ENCODE measurements around the gene SEZ6L2. TPM values are rescaled to one million over a fixed set of nuclear protein-coding genes. Genes with fewer than 3 reads are reported as not detected.

SEZ6L2 gene
- polyA plus RNA-seq, 2 donors: 0.35 to 0.45 TPM

GRCh38 chr16:29903590-29903989 is 4.2 kb upstream of the SEZ6L2 start:
- Histone ChIP-seq H3K36me3 (ENCODE audit: control insufficient read depth in 2 of 2, insufficient read depth in 2 of 2, low read length in 1 of 2) (no peaks in the 10 kb centered on the region), H3K4me3 (ENCODE audit: low read depth in 1 of 2, low read length in 2 of 2) (no peak overlapping the region), H3K9me3 (ENCODE audit: control insufficient read depth in 2 of 2, insufficient read depth in 1 of 2, low read depth in 1 of 2, low read length in 1 of 2) (no peaks in the 10 kb centered on the region), H3K27me3 (ENCODE audit: control insufficient read depth in 1 of 2, insufficient read depth in 2 of 2, low read length in 2 of 2) (no peaks in the 10 kb centered on the region), H3K4me1 (ENCODE audit: control insufficient read depth in 2 of 2, insufficient read depth in 2 of 2, low read length in 1 of 2) (peaks cover 7% of the 10 kb centered on the region in 2 donors), H3K27ac (ENCODE audit: low read depth in 2 of 2, low read length in 1 of 2) (no peak overlapping the region)
- 68 to 71% methylated on average over 4 of the region's 4 CpGs for WGBS, 2 donors

GRCh38 chr16:29901607-29901945 is 2.2 kb upstream of the SEZ6L2 start:
- Histone ChIP-seq H3K4me3 (ENCODE audit: low read depth in 1 of 2, low read length in 2 of 2) (no peak overlapping the region), H3K27me3 (ENCODE audit: control insufficient read depth in 1 of 2, insufficient read depth in 2 of 2, low read length in 2 of 2) (peaks cover 0 to 8% of the 10 kb centered on the region in 2 donors), H3K9me3 (ENCODE audit: control insufficient read depth in 2 of 2, insufficient read depth in 1 of 2, low read depth in 1 of 2, low read length in 1 of 2) (no peaks in the 10 kb centered on the region), H3K27ac (ENCODE audit: low read depth in 2 of 2, low read length in 1 of 2) (no peak overlapping the region), H3K36me3 (ENCODE audit: control insufficient read depth in 2 of 2, insufficient read depth in 2 of 2, low read length in 1 of 2) (no peaks in the 10 kb centered on the region), H3K4me1 (ENCODE audit: control insufficient read depth in 2 of 2, insufficient read depth in 2 of 2, low read length in 1 of 2) (peaks cover 7% of the 10 kb centered on the region in 2 donors)
- WGBS, 2 donors: 85 to 87% methylated on average over 19 of the region's 19 CpGs

- Histone ChIP-seq H3K4me3 (ENCODE audit: low read depth in 1 of 2, low read length in 2 of 2) (no peak overlapping the region), H3K36me3 (ENCODE audit: control insufficient read depth in 2 of 2, insufficient read depth in 2 of 2, low read length in 1 of 2) (no peaks in the 10 kb centered on the region), H3K27me3 (ENCODE audit: control insufficient read depth in 1 of 2, insufficient read depth in 2 of 2, low read length in 2 of 2) (peaks cover 0 to 8% of the 10 kb centered on the region in 2 donors), H3K27ac (ENCODE audit: low read depth in 2 of 2, low read length in 1 of 2) (no peak overlapping the region), H3K9me3 (ENCODE audit: control insufficient read depth in 2 of 2, insufficient read depth in 1 of 2, low read depth in 1 of 2, low read length in 1 of 2) (no peaks in the 10 kb centered on the region), H3K4me1 (ENCODE audit: control insufficient read depth in 2 of 2, insufficient read depth in 2 of 2, low read length in 1 of 2) (peaks cover 7% of the 10 kb centered on the region in 2 donors)
- WGBS, 2 donors: 55 to 56% methylated on average over 29 to 31 of the region's 31 CpGs
Observed at GRCh38 chr16:29900888-29901606, 1.7 kb upstream of the SEZ6L2 start.

GRCh38 chr16:29900102-29900887 is 945 bp upstream of the SEZ6L2 start, which contains the start of gene ASPHD1:
TSS of gene ASPHD1 (plus strand) at chr16:29900488. CDS start at chr16:29900972, 484 bp downstream.
- H3K36me3 ChIP-seq (ENCODE audit: control insufficient read depth in 2 of 2, insufficient read depth in 2 of 2, low read length in 1 of 2): no peaks in the 10 kb centered on the region
- no peak within 1 kb of the TSS for H3K27ac ChIP-seq (ENCODE audit: low read depth in 2 of 2, low read length in 1 of 2)
- 1% methylated on average over 59 to 67 of the region's 67 CpGs for WGBS, 2 donors
- peaks cover 0 to 8% of the 10 kb centered on the region in 2 donors for H3K27me3 ChIP-seq (ENCODE audit: control insufficient read depth in 1 of 2, insufficient read depth in 2 of 2, low read length in 2 of 2)
- peak within 1 kb of the TSS; percentile 48 to 51 for H3K4me3 ChIP-seq (ENCODE audit: low read depth in 1 of 2, low read length in 2 of 2)
- no peaks in the 10 kb centered on the region for H3K9me3 ChIP-seq (ENCODE audit: control insufficient read depth in 2 of 2, insufficient read depth in 1 of 2, low read depth in 1 of 2, low read length in 1 of 2)
- H3K4me1 ChIP-seq (ENCODE audit: control insufficient read depth in 2 of 2, insufficient read depth in 2 of 2, low read length in 1 of 2): peaks cover 7% of the 10 kb centered on the region in 2 donors

GRCh38 chr16:29898804-29899515 is 390 bp downstream of the SEZ6L2 start:
- Histone ChIP-seq H3K36me3 (ENCODE audit: control insufficient read depth in 2 of 2, insufficient read depth in 2 of 2, low read length in 1 of 2) (no peaks in the 10 kb centered on the region), H3K4me3 (ENCODE audit: low read depth in 1 of 2, low read length in 2 of 2) (peak overlapping the region in 1 of 2 donors; percentile 23), H3K9me3 (ENCODE audit: control insufficient read depth in 2 of 2, insufficient read depth in 1 of 2, low read depth in 1 of 2, low read length in 1 of 2) (no peaks in the 10 kb centered on the region), H3K27me3 (ENCODE audit: control insufficient read depth in 1 of 2, insufficient read depth in 2 of 2, low read length in 2 of 2) (peaks cover 0 to 8% of the 10 kb centered on the region in 2 donors), H3K4me1 (ENCODE audit: control insufficient read depth in 2 of 2, insufficient read depth in 2 of 2, low read length in 1 of 2) (peaks cover 7% of the 10 kb centered on the region in 2 donors), H3K27ac (ENCODE audit: low read depth in 2 of 2, low read length in 1 of 2) (no peak overlapping the region)
- 2% methylated on average over 25 of the region's 25 CpGs for WGBS, 2 donors

GRCh38 chr16:29898135-29898803 is 1.1 kb downstream of the SEZ6L2 start:
- Histone ChIP-seq H3K9me3 (ENCODE audit: control insufficient read depth in 2 of 2, insufficient read depth in 1 of 2, low read depth in 1 of 2, low read length in 1 of 2) (no peaks in the 10 kb centered on the region), H3K27ac (ENCODE audit: low read depth in 2 of 2, low read length in 1 of 2) (no peak overlapping the region), H3K27me3 (ENCODE audit: control insufficient read depth in 1 of 2, insufficient read depth in 2 of 2, low read length in 2 of 2) (peaks cover 0 to 8% of the 10 kb centered on the region in 2 donors), H3K4me3 (ENCODE audit: low read depth in 1 of 2, low read length in 2 of 2) (no peak overlapping the region), H3K36me3 (ENCODE audit: control insufficient read depth in 2 of 2, insufficient read depth in 2 of 2, low read length in 1 of 2) (no peaks in the 10 kb centered on the region), H3K4me1 (ENCODE audit: control insufficient read depth in 2 of 2, insufficient read depth in 2 of 2, low read length in 1 of 2) (peaks cover 7% of the 10 kb centered on the region in 2 donors)
- 17 to 18% methylated on average over 9 of the region's 9 CpGs for WGBS, 2 donors

- Histone ChIP-seq H3K36me3 (ENCODE audit: control insufficient read depth in 2 of 2, insufficient read depth in 2 of 2, low read length in 1 of 2) (no peaks in the 10 kb centered on the region), H3K4me3 (ENCODE audit: low read depth in 1 of 2, low read length in 2 of 2) (no peak overlapping the region), H3K9me3 (ENCODE audit: control insufficient read depth in 2 of 2, insufficient read depth in 1 of 2, low read depth in 1 of 2, low read length in 1 of 2) (no peaks in the 10 kb centered on the region), H3K27me3 (ENCODE audit: control insufficient read depth in 1 of 2, insufficient read depth in 2 of 2, low read length in 2 of 2) (peaks cover 0 to 8% of the 10 kb centered on the region in 2 donors), H3K4me1 (ENCODE audit: control insufficient read depth in 2 of 2, insufficient read depth in 2 of 2, low read length in 1 of 2) (peaks cover 7% of the 10 kb centered on the region in 2 donors), H3K27ac (ENCODE audit: low read depth in 2 of 2, low read length in 1 of 2) (no peak overlapping the region)
- 65 to 76% methylated on average over 4 of the region's 4 CpGs for WGBS, 2 donors
Observed at GRCh38 chr16:29897333-29897732, 2.0 kb downstream of the SEZ6L2 start.

GRCh38 chr16:29896841-29897240 is 2.5 kb downstream of the SEZ6L2 start:
- H3K4me1 ChIP-seq (ENCODE audit: control insufficient read depth in 2 of 2, insufficient read depth in 2 of 2, low read length in 1 of 2): peaks cover 7% of the 10 kb centered on the region in 2 donors
- H3K36me3 ChIP-seq (ENCODE audit: control insufficient read depth in 2 of 2, insufficient read depth in 2 of 2, low read length in 1 of 2): no peaks in the 10 kb centered on the region
- no peak overlapping the region for H3K4me3 ChIP-seq (ENCODE audit: low read depth in 1 of 2, low read length in 2 of 2)
- H3K27ac ChIP-seq (ENCODE audit: low read depth in 2 of 2, low read length in 1 of 2): no peak overlapping the region
- no peaks in the 10 kb centered on the region for H3K9me3 ChIP-seq (ENCODE audit: control insufficient read depth in 2 of 2, insufficient read depth in 1 of 2, low read depth in 1 of 2, low read length in 1 of 2)
- peaks cover 0 to 8% of the 10 kb centered on the region in 2 donors for H3K27me3 ChIP-seq (ENCODE audit: control insufficient read depth in 1 of 2, insufficient read depth in 2 of 2, low read length in 2 of 2)
- 49 to 57% methylated on average over 13 to 15 of the region's 15 CpGs for WGBS, 2 donors

- Histone ChIP-seq H3K27ac (ENCODE audit: low read depth in 2 of 2, low read length in 1 of 2) (no peak overlapping the region), H3K4me3 (ENCODE audit: low read depth in 1 of 2, low read length in 2 of 2) (no peak overlapping the region), H3K9me3 (ENCODE audit: control insufficient read depth in 2 of 2, insufficient read depth in 1 of 2, low read depth in 1 of 2, low read length in 1 of 2) (no peaks in the 10 kb centered on the region), H3K4me1 (ENCODE audit: control insufficient read depth in 2 of 2, insufficient read depth in 2 of 2, low read length in 1 of 2) (peaks cover 0 to 3% of the 10 kb centered on the region in 2 donors), H3K36me3 (ENCODE audit: control insufficient read depth in 2 of 2, insufficient read depth in 2 of 2, low read length in 1 of 2) (no peaks in the 10 kb centered on the region), H3K27me3 (ENCODE audit: control insufficient read depth in 1 of 2, insufficient read depth in 2 of 2, low read length in 2 of 2) (peaks cover 0 to 8% of the 10 kb centered on the region in 2 donors)
- 69 to 74% methylated on average over 4 of the region's 4 CpGs for WGBS, 2 donors
Observed at GRCh38 chr16:29894352-29894751, 5.0 kb downstream of the SEZ6L2 start.
